Left renal cortex interstitium (tissue), 4 donors: ENCODE data around the gene PCDH9. TPM values are rescaled to one million over a fixed set of nuclear protein-coding genes. Genes with fewer than 3 reads are reported as not detected.

Experiments used
- DNase-seq, 4 donors: peaks; one replicate each; pipeline ENCODE4 v3.0.0-alpha.2; 2013; ENCODE audit warnings: low read depth in 4 of 4, low spot score in 2 of 4, missing footprints in 1 of 4
- polyA plus RNA-seq, 4 donors: library from polyadenylated mRNA; unstranded; fragments of 120-200 nt; gene quantifications; one replicate each; pipeline ENCODE4 v1.2.1, GENCODE V29; 2013; ENCODE audit not compliant: insufficient read length in 4 of 4

Gene PCDH9
- polyA plus RNA-seq, 4 donors, result 12.9 to 16.1 (median 13.7) TPM

GRCh38 chr13:66700117-66700601 lies 530.0 kb downstream of the PCDH9 start:
- DNase-seq, result no peak

- DNase-seq, result no peak
These were observed 536.5 kb downstream of the PCDH9 start for GRCh38 chr13:66693656-66694055.

- no peak for DNase-seq
These were observed 539.0 kb downstream of the PCDH9 start for GRCh38 chr13:66691149-66691548.

- DNase-seq, result no peak
These were observed 540.5 kb downstream of the PCDH9 start for GRCh38 chr13:66689628-66690027.

- no peak for DNase-seq
These were observed 541.0 kb downstream of the PCDH9 start for GRCh38 chr13:66689037-66689619.

- DNase-seq, result no peak
These were observed 548.7 kb downstream of the PCDH9 start for GRCh38 chr13:66681403-66681802.

- DNase-seq, result no peak
These were observed 550.1 kb downstream of the PCDH9 start for GRCh38 chr13:66680031-66680430.

- no peak for DNase-seq
These were observed 554.5 kb downstream of the PCDH9 start for GRCh38 chr13:66675620-66676019.

GRCh38 chr13:66673401-66673800 lies 556.7 kb downstream of the PCDH9 start:
- DNase-seq, result no peak

- peak in 3 of 4 donors; percentile 30 to 71 (median 49) for DNase-seq
These were observed 564.1 kb downstream of the PCDH9 start for GRCh38 chr13:66665991-66666390.

- DNase-seq, result no peak
These were observed 566.4 kb downstream of the PCDH9 start for GRCh38 chr13:66663711-66664110.

- no peak for DNase-seq
These were observed 566.9 kb downstream of the PCDH9 start for GRCh38 chr13:66663206-66663605.

GRCh38 chr13:66661336-66661735 lies 568.8 kb downstream of the PCDH9 start:
- no peak for DNase-seq

- no peak for DNase-seq
These were observed 569.7 kb downstream of the PCDH9 start for GRCh38 chr13:66660468-66660813.

- no peak for DNase-seq
These were observed 570.3 kb downstream of the PCDH9 start for GRCh38 chr13:66659701-66660467.

GRCh38 chr13:66659286-66659685 lies 570.9 kb downstream of the PCDH9 start:
- DNase-seq, result no peak

GRCh38 chr13:66657165-66657881 lies 572.8 kb downstream of the PCDH9 start:
- no peak for DNase-seq

GRCh38 chr13:66655847-66656454 lies 574.2 kb downstream of the PCDH9 start:
- DNase-seq, result no peak

- no peak for DNase-seq
These were observed 585.2 kb downstream of the PCDH9 start for GRCh38 chr13:66644855-66645460.

- DNase-seq, result no peak
These were observed 589.9 kb downstream of the PCDH9 start for GRCh38 chr13:66640231-66640630.

GRCh38 chr13:66639044-66639443 lies 591.1 kb downstream of the PCDH9 start:
- no peak for DNase-seq
